PC-3 (cell line): Measurements from ENCODE around the gene PLIN5.

ENCODE experiments used
- CTCF ChIP-seq: fragments of 300-600 bp; sonication (generic); conservative IDR thresholded peaks from 2 replicates; pipeline ENCODE4 v1.5.1; 2017; ENCODE audit warnings: antibody characterized with exemption, low read depth, mild to moderate bottlenecking, low read length
- EZH2 ChIP-seq: fragments of 300-600 bp; sonication (generic); IDR thresholded peaks from one replicate; pipeline ENCODE4 v1.6.1; 2017; ENCODE audit warnings: antibody characterized with exemption, mild to moderate bottlenecking, low read length; ENCODE audit not compliant: unreplicated experiment
- EZH2phosphoT487 ChIP-seq: fragments of 300-600 bp; sonication (generic); IDR thresholded peaks from 2 replicates; pipeline ENCODE4 v1.6.1; 2018; ENCODE audit warnings: mild to moderate bottlenecking, antibody characterized with exemption, low read length, borderline replicate concordance

GRCh38 chr19:4483385-4483784 is 51.6 kb downstream of the PLIN5 start:
- TF ChIP-seq CTCF: no peak
- no peak for TF ChIP-seq EZH2
- TF ChIP-seq EZH2phosphoT487: no peak
